Ovary (tissue), 3 donors: Measurements from ENCODE around the gene PACSIN2.

ENCODE experiments used
- CTCF ChIP-seq, 3 donors: fragments of 450-650 bp in 2 of 3; fragments of 200-600 bp in 1 of 3; IDR thresholded peaks; one replicate each; pipeline versions ENCODE4 v1.5.1 to v1.8.0; 2016 to 2022; ENCODE audit warnings: antibody characterized with exemption in 3 of 3, mild to moderate bottlenecking in 1 of 3
- EP300 ChIP-seq: sonication (generic); formaldehyde crosslinking; IDR thresholded peaks from one replicate; pipeline ENCODE4 v1.6.1; 2017; ENCODE audit warnings: antibody characterized with exemption
- donor health status: DM: no; HTN: no; CAD: no.

- TF ChIP-seq EP300, result no peak
- no peak for TF ChIP-seq CTCF (IDR thresholded peaks at IDR 0.05)
Observed at GRCh38 chr22:42880815-42881214, 134.1 kb downstream of the PACSIN2 start.
